GM19099 (cell line): Measurements from ENCODE around the gene SPOCK1.

Experiments
- POLR2A ChIP-seq: IDR thresholded peaks from 3 replicates; pipeline ENCODE4 v1.6.1; 2011; ENCODE audit warnings: low read depth; ENCODE audit not compliant: insufficient read length; ENCODE audit errors: extremely low read depth

SPOCK1 gene

DNA sequence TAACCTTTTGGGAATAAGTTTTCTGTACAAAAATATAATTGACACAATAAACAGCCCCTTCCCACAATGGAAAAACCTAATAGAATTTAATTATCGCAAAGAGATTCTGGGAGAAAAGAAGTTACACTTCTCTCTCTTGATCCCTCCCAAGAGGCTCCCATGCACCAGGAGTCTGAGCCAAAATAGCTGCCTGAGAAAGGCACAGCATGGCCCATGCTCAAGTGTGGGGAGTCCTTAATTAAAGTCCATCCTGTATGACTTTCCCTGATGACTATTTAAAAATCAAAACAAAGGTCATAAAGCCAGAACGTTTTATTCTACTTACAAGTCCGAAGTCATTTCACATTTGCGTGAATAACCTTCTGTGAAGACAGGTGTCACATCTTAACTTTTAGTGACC, 155.1 kb downstream of the SPOCK1 start:
- no peak for TF ChIP-seq POLR2A

- no peak for TF ChIP-seq POLR2A
Observed at GRCh38 chr5:137342764-137343163, 156.4 kb downstream of the SPOCK1 start.

DNA sequence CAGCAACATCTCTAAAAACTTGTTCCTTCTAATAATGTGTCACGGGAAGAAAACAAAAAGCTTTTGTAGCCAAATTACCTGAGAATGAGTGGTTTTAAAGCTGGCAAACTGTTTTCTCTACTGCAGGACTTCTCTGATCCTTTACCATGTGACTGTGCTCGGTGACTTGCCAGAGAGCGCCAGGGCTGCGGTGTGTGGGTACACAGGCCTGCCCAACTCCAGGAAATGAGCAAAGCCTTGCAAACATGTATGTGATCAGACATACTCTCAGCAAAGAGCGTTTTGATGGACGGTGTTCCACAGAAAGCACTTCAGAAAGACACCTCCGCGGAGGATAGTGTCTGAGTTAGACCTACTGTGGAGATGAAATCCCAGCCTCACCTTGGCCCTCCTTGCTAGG, 157.3 kb downstream of the SPOCK1 start:
- TF ChIP-seq POLR2A: no peak

DNA sequence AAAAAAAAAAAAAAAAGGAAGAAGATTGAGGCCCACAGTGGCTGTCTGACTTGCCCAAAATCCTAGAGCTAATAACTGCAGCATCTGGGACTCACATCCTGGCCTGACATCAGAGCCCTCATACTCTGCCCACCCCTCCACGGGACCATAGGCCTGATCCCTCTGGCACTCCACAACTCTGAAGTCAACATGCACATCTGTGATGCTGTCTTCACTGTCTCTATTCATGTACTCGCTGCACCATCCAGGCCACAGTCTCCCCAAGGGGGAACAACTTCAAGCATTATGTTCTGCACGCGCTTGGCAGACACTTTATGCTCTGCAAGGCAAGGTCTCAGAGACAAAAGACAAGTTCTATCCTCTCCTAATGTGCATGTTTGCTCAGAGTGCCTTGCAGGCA, 158.2 kb downstream of the SPOCK1 start:
- TF ChIP-seq POLR2A: no peak

DNA sequence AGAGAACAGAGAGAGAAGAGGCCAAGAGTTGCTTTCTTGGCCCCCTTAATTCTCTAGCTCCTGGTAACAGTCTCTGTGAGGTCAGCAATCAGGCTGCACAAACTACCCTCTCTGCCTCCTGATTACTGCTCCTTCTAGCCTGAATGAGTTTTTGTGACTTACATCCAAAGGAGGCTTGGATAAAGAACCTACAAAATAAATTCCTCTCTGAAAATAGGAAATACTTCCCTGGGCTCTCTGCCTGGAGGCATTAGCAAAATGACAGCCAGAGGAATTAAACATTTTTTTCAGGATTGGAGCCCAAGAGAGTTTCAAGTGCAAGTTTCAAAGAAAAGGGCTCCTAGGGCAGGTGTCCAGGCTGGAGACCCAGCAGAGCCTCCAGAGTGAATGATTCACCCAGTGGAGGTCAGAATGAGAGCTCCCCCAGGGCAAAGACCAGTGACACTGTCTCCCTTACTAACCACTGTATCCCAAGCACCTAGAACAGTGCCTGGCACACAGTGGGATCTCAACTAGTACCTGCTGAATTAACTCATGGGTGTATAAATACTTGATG, 162.5 kb downstream of the SPOCK1 start:
- no peak for TF ChIP-seq POLR2A

DNA sequence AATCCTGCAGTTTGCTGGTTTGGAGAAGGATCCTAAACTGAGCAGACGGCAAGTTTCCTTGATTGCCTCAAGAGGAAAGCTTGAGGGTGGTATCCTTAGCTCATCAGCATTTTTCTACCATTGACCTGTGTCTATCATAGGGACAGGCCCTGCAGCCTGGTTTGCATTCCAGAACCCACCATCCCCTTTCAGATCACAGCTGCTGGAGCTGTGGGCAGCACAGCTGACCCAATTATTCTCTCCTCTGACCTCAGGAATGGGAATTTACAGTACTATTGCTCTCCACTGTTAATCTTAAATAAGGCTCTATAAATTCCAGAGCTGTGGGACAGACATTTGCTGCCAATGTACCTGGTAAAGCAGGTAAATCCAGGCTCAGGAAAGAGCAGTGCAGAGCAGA, 163.0 kb downstream of the SPOCK1 start:
- no peak for TF ChIP-seq POLR2A

DNA sequence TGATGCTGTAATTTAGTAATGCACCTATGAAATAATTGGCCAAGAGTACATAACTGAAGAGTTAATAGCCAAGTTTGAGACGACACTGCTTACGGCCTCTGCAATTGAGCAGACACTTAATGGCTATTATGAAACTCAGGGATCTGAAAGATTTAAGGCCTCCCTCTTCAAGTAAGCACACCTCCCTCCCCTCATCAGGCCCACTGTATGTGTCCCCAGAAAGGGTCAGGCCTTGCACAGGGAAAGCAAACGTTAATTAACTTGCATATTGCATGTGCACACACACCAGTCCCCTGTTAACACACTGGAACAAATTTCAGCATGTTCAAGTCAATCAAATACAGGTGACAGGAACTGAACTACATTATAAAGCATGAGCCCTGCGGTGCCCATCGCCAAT, 163.6 kb downstream of the SPOCK1 start:
- TF ChIP-seq POLR2A: no peak

GRCh38 chr5:137333928-137334327, 165.2 kb downstream of the SPOCK1 start:
- TF ChIP-seq POLR2A: no peak

GRCh38 chr5:137333475-137333874, 165.7 kb downstream of the SPOCK1 start:
- no peak for TF ChIP-seq POLR2A

DNA sequence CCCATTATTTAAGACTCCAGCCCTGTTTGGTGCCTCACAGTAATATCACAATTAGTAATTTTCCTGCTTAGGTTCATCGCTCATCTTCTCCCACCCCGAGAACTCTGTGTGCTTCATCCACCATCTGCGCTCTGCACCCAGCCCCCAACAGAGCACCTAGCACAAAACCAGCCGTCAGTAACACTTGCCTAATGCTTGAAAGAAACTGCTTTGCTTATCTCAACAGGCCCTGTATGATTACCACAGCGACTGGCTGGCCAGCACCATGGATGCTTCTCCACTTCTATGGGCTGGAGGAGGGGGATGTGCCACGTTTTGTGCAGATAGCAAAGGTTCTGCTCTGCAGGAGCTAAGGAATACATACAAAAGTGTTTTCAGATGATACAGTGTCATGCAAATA, 166.8 kb downstream of the SPOCK1 start:
- no peak for TF ChIP-seq POLR2A

- TF ChIP-seq POLR2A: no peak
Observed at GRCh38 chr5:137329586-137330296, 169.4 kb downstream of the SPOCK1 start.

- no peak for TF ChIP-seq POLR2A
Observed at GRCh38 chr5:137328991-137329390, 170.1 kb downstream of the SPOCK1 start.

GRCh38 chr5:137328463-137328862, 170.7 kb downstream of the SPOCK1 start:
- no peak for TF ChIP-seq POLR2A

GRCh38 chr5:137325721-137326120, 173.4 kb downstream of the SPOCK1 start:
- TF ChIP-seq POLR2A: no peak

DNA sequence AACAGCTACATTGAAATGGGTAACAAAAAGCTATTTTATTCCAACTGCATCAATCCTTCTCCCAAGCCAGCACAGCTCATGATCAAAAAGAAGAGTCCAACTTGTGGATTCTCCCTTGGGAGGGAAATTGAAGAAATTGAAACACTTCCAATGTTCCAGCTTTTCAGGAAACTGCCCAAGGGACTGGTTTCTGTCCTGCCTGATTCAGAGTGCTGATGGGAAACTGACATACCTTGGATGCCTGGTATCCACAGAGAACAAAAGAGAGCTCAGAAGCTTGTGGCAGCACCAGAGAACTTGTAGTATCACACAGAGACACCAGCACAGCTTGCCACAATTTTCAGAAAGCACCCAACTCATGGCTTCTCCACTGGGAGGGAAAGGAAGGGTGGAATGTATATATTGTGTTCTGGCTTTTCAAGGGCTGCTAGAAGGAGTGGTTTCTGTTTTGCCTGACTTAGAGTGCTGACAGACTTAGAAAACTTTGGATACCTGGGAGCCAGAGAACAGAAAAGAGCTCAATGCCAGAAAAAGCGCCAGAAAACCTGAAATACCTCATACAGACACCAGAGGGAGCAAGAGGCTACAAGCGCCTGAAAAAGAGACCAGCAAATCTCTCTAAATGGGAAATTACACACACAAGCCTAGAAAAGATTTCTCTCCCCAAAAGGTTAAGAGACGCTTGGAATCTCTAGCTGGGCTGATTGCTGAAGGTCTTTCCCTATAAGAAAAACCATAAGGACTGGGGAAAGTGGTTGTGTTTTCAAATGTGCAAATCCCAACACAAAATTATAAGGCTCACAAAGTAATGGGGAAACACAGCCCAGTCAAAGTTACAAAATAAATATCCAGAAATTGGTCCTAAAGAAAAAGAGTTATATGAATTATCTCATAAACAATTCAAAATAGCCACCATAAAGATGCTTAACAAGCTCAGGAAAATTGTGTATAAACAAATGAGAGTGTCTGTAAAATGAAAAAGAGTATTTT, 178.8 kb downstream of the SPOCK1 start:
- no peak for TF ChIP-seq POLR2A

DNA sequence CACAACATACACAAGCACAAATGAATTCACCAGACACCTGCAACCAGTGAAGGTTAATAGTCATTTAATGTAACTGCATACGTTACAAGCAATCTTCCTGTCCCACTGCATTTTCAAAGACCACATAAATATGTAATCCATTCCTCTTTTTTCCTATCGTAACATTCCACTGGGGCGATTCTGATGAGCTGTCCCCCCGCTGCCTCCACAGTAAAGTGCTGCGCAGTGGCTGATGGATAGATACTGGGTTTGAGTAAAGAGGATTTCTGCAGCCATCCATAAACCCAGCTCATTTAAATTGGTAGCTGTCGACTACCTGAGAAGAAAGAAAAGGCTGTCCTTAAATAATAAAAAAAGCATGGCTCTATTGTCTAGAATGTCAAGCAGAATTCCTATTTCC, 181.1 kb downstream of the SPOCK1 start:
- no peak for TF ChIP-seq POLR2A

DNA sequence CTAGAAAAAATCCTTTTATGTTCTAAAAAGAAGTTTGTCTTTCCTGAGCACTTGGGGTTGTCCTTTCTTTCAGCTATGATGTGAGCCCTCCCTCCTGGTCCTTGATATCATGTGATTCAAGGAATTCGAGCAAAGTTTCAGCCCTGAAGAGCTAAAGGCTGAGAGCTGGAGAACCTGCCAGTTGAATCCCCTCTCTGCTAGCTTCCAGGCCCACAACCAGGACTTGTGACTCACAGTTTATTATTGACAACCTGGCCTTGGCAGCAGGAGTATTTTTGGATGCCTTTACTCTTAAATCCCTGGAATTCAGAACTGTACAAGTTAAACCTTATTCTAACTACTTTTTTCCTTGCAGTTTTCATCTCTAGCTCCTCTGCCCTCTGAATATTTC, 182.8 kb downstream of the SPOCK1 start:
- no peak for TF ChIP-seq POLR2A
